GM15510 (cell line): Measurements from ENCODE around the gene CHMP2A.

Experiments used
- POLR2A ChIP-seq: IDR thresholded peaks from 3 replicates; pipeline ENCODE4 v1.6.1; 2011; ENCODE audit warnings: borderline replicate concordance; ENCODE audit not compliant: insufficient read length; ENCODE audit errors: extremely low read depth

The CHMP2A gene

GRCh38 chr19:58554494-58555368 lies at the start of gene CHMP2A:
TSS of gene CHMP2A (minus strand) at chr19:58555105. CDS start at chr19:58554212, 893 bp downstream.
- peak; percentile 84 for TF ChIP-seq POLR2A

GRCh38 chr19:58586133-58586765 lies 31.3 kb upstream of the CHMP2A start:
- TF ChIP-seq POLR2A = no peak

- TF ChIP-seq POLR2A = no peak
Observed at GRCh38 chr19:58585442-58586132, 30.7 kb upstream of the CHMP2A start.

- TF ChIP-seq POLR2A = no peak
Observed at GRCh38 chr19:58584498-58585441, 29.9 kb upstream of the CHMP2A start.

GRCh38 chr19:58582985-58583384 lies 28.1 kb upstream of the CHMP2A start:
- TF ChIP-seq POLR2A = no peak

- no peak for TF ChIP-seq POLR2A
Observed at GRCh38 chr19:58581227-58582141, 26.6 kb upstream of the CHMP2A start.

GRCh38 chr19:58579473-58580142 lies 24.7 kb upstream of the CHMP2A start:
- no peak for TF ChIP-seq POLR2A

- TF ChIP-seq POLR2A = no peak
Observed at GRCh38 chr19:58578012-58578925, 23.4 kb upstream of the CHMP2A start.

GRCh38 chr19:58575183-58576041 lies 20.5 kb upstream of the CHMP2A start:
- TF ChIP-seq POLR2A = peak; percentile 82

GRCh38 chr19:58573658-58574164 lies 18.8 kb upstream of the CHMP2A start:
- no peak for TF ChIP-seq POLR2A

GRCh38 chr19:58572818-58573657 lies 18.1 kb upstream of the CHMP2A start, which contains the start of gene MZF1:
TSS of gene MZF1 (minus strand) at chr19:58573335. CDS start at chr19:58571389, 1,946 bp downstream.
- peak; percentile 42 for TF ChIP-seq POLR2A
